Neuronal stem cell (in vitro differentiated cells): ENCODE results near the gene SLC7A10.

Source experiments
- DNase-seq: peaks from one replicate; pipeline ENCODE4 v3.0.0-alpha.2; 2013; ENCODE audit warnings: low spot score
- H2AFZ ChIP-seq: one replicate; pipeline ENCODE4 v1.6.1; 2013; ENCODE audit warnings: mild to moderate bottlenecking, low read length, inconsistent platforms
- H2AK5ac ChIP-seq: 2 replicates; pipeline ENCODE4 v1.6.1; 2013; ENCODE audit warnings: low read depth, mild to moderate bottlenecking, inconsistent platforms, low read length, moderate library complexity, mixed read lengths
- H2BK120ac ChIP-seq: 2 replicates; pipeline ENCODE4 v1.6.1; 2013; ENCODE audit warnings: low read depth, mild to moderate bottlenecking, inconsistent platforms, low read length, moderate library complexity, mixed read lengths
- H2BK12ac ChIP-seq: one replicate; pipeline ENCODE4 v1.6.1; 2013; ENCODE audit warnings: low read length, inconsistent platforms
- H2BK15ac ChIP-seq: 2 replicates; pipeline ENCODE4 v1.6.1; 2013; ENCODE audit warnings: mild to moderate bottlenecking, low read length, inconsistent platforms, mixed read lengths
- H2BK5ac ChIP-seq: one replicate; pipeline ENCODE4 v1.6.1; 2013; ENCODE audit warnings: inconsistent platforms, mild to moderate bottlenecking, low read length, moderate library complexity
- H3K14ac ChIP-seq: one replicate; pipeline ENCODE4 v1.6.1; 2013; ENCODE audit warnings: low read length, inconsistent platforms
- H3K18ac ChIP-seq: 2 replicates; pipeline ENCODE4 v1.6.1; 2013; ENCODE audit warnings: low read length, inconsistent platforms
- H3K23ac ChIP-seq: 2 replicates; pipeline ENCODE4 v1.6.1; 2013; ENCODE audit warnings: low read depth, mild to moderate bottlenecking, mixed read lengths, low read length, inconsistent platforms; ENCODE audit not compliant: poor library complexity
- H3K27ac ChIP-seq: replicated peaks from 3 replicates; pipeline ENCODE4 v1.5.1; 2013; ENCODE audit warnings: low read length, inconsistent platforms
- H3K27me3 ChIP-seq, 3 experiments: 2 replicates each; pipeline ENCODE4 v1.6.1; 2013; ENCODE audit warnings: low read length in 3 of 3, mild to moderate bottlenecking in 2 of 3, inconsistent platforms in 1 of 3, low read depth in 1 of 3, mixed read lengths in 1 of 3, moderate library complexity in 1 of 3; ENCODE audit not compliant: control insufficient read depth in 3 of 3, insufficient read depth in 3 of 3
- H3K36me3 ChIP-seq, 2 donors: replicated peaks in 1 of 2; 2 replicates each; pipeline ENCODE4 v1.6.1; 2013; ENCODE audit warnings: low read length in 2 of 2; ENCODE audit not compliant: control insufficient read depth in 2 of 2, insufficient read depth in 2 of 2
- H3K4ac ChIP-seq: 2 replicates; pipeline ENCODE4 v1.6.1; 2013; ENCODE audit warnings: inconsistent platforms, mild to moderate bottlenecking, low read length, moderate library complexity
- H3K4me1 ChIP-seq, 2 donors: 1 replicate in 1 of 2; 2 replicates in 1 of 2; pipeline ENCODE4 v1.6.1; 2013; ENCODE audit warnings: low read length in 2 of 2, low read depth in 1 of 2; ENCODE audit not compliant: control insufficient read depth in 2 of 2, insufficient read depth in 1 of 2
- H3K4me2 ChIP-seq: one replicate; pipeline ENCODE4 v1.6.1; 2013; ENCODE audit warnings: mild to moderate bottlenecking, low read length, inconsistent platforms; ENCODE audit not compliant: insufficient read depth, poor library complexity, severe bottlenecking
- H3K4me3 ChIP-seq, 2 donors: 2 replicates each; pipeline ENCODE4 v1.5.1; 2013; ENCODE audit warnings: low read length in 2 of 2, mild to moderate bottlenecking in 2 of 2, inconsistent platforms in 1 of 2, moderate library complexity in 1 of 2
- H3K79me1 ChIP-seq: one replicate; pipeline ENCODE4 v1.6.1; 2013; ENCODE audit warnings: low read depth, mild to moderate bottlenecking, inconsistent platforms, low read length, moderate library complexity
- H3K9ac ChIP-seq: one replicate; pipeline ENCODE4 v1.6.1; 2013; ENCODE audit warnings: mild to moderate bottlenecking, low read depth, low read length, inconsistent platforms; ENCODE audit not compliant: poor library complexity
- H3K9me3 ChIP-seq, 2 donors: replicated peaks in 1 of 2; 2 replicates each; pipeline versions ENCODE3 to v1.6.1; 2013; ENCODE audit warnings: low read length in 2 of 2, mild to moderate bottlenecking in 2 of 2, inconsistent platforms in 1 of 2, low read depth in 1 of 2, mixed read lengths in 1 of 2, moderate library complexity in 1 of 2; ENCODE audit not compliant: control insufficient read depth in 2 of 2, insufficient read depth in 1 of 2
- H4K8ac ChIP-seq: one replicate; pipeline ENCODE4 v1.6.1; 2013; ENCODE audit warnings: low read depth, mild to moderate bottlenecking, inconsistent platforms, low read length, moderate library complexity
- H4K91ac ChIP-seq: one replicate; pipeline ENCODE4 v1.6.1; 2013; ENCODE audit warnings: low read length, low read depth, mild to moderate bottlenecking, inconsistent platforms; ENCODE audit not compliant: poor library complexity
- WGBS, 2 donors: extraction: QIAGEN DNeasy Blood & Tissue Kit; methylation state at CpG; one replicate each; pipeline ENCODE4 v1.1.7; 2013; ENCODE audit warnings: missing lambda C conversion rate in 2 of 2, mixed read lengths in 1 of 2; ENCODE audit not compliant: insufficient read length in 2 of 2, insufficient replicate concordance in 1 of 2; ENCODE audit errors: extremely low coverage in 2 of 2; 5-methylcytosine and 5-hydroxymethylcytosine counted together

The SLC7A10 gene

GRCh38 chr19:33175886-33176669, 49.6 kb downstream of the SLC7A10 start:
- Histone ChIP-seq H4K91ac (no peak overlapping the region), H3K18ac (peak overlapping the region; percentile 61), H2BK120ac (no peak overlapping the region), H3K27me3 (peaks cover 0 to 2% (median 0%) of the 10 kb centered on the region in 3 experiments), H3K4me1 (peaks cover 11 to 14% of the 10 kb centered on the region in 2 donors), H2AK5ac (no peak overlapping the region), H2BK15ac (no peak overlapping the region), H4K8ac (no peak overlapping the region), H3K14ac (peak overlapping the region; percentile 58), H3K36me3 (no peaks in the 10 kb centered on the region), H2AFZ (peak overlapping the region; percentile 91), H3K23ac (no peak overlapping the region), H3K9me3 (peaks cover 0 to 8% of the 10 kb centered on the region in 2 donors), H2BK5ac (peak overlapping the region; percentile 31), H3K79me1 (no peaks in the 10 kb centered on the region), H3K9ac (peak overlapping the region; percentile 91), H2BK12ac (no peak overlapping the region), H3K4me2 (peak overlapping the region; percentile 72), H3K27ac (peak overlapping the region; percentile 52), H3K4ac (no peak overlapping the region), H3K4me3 (peak overlapping the region; percentile 59 to 91)
- no CpG with 5 or more reads among the region's 25 CpGs for WGBS, 2 donors
- no peak for DNase-seq

GRCh38 chr19:33175156-33175782, 50.4 kb downstream of the SLC7A10 start:
- H3K18ac ChIP-seq, result no peak overlapping the region
- H3K14ac ChIP-seq, result no peak overlapping the region
- no CpG with 5 or more reads among the region's 10 CpGs for WGBS, 2 donors
- H2AFZ ChIP-seq, result no peak overlapping the region
- no peak overlapping the region for H3K4me2 ChIP-seq
- no peak overlapping the region for H3K9ac ChIP-seq
- H2BK120ac ChIP-seq, result no peak overlapping the region
- DNase-seq, result no peak
- H3K4me3 ChIP-seq, result peak overlapping the region in 1 of 2 donors; percentile 59
- H4K8ac ChIP-seq, result no peak overlapping the region
- H3K79me1 ChIP-seq, result no peaks in the 10 kb centered on the region
- no peak overlapping the region for H2BK12ac ChIP-seq
- H3K4ac ChIP-seq, result no peak overlapping the region
- no peak overlapping the region for H2AK5ac ChIP-seq
- H2BK15ac ChIP-seq, result no peak overlapping the region
- H3K23ac ChIP-seq, result no peak overlapping the region
- H3K4me1 ChIP-seq, result peaks cover 11 to 14% of the 10 kb centered on the region in 2 donors
- no peaks in the 10 kb centered on the region for H3K27me3 ChIP-seq
- no peaks in the 10 kb centered on the region for H3K36me3 ChIP-seq
- H3K27ac ChIP-seq, result no peak overlapping the region
- H2BK5ac ChIP-seq, result no peak overlapping the region
- H3K9me3 ChIP-seq, result peaks cover 0 to 8% of the 10 kb centered on the region in 2 donors
- no peak overlapping the region for H4K91ac ChIP-seq

GRCh38 chr19:33174186-33174585, 51.5 kb downstream of the SLC7A10 start:
- no CpG with 5 or more reads among the region's 5 CpGs for WGBS, 2 donors
- Histone ChIP-seq H2BK12ac (no peak overlapping the region), H2BK120ac (no peak overlapping the region)

GRCh38 chr19:33171916-33172359, 53.7 kb downstream of the SLC7A10 start:
- Histone ChIP-seq H2AK5ac (no peak overlapping the region), H3K27ac (no peak overlapping the region), H3K9ac (no peak overlapping the region), H4K8ac (no peak overlapping the region), H2BK15ac (no peak overlapping the region), H3K9me3 (peaks cover 0 to 25% of the 10 kb centered on the region in 2 donors), H2AFZ (no peak overlapping the region), H3K4me2 (no peak overlapping the region), H4K91ac (no peak overlapping the region), H2BK120ac (no peak overlapping the region), H3K18ac (no peak overlapping the region), H3K4me1 (peaks cover 8 to 11% of the 10 kb centered on the region in 2 donors), H3K27me3 (no peaks in the 10 kb centered on the region), H3K4me3 (no peak overlapping the region), H3K36me3 (no peaks in the 10 kb centered on the region), H2BK12ac (no peak overlapping the region), H3K79me1 (no peaks in the 10 kb centered on the region), H3K4ac (no peak overlapping the region), H2BK5ac (no peak overlapping the region), H3K14ac (no peak overlapping the region), H3K23ac (no peak overlapping the region)
- WGBS, 2 donors, result no CpG with 5 or more reads among the region's 6 CpGs
- DNase-seq, result no peak

More at GRCh38 chr19:33174186-33174585, 51.5 kb downstream of the SLC7A10 start:
- H4K8ac ChIP-seq, result no peak overlapping the region
- no peak overlapping the region for H2AK5ac ChIP-seq
- H3K27me3 ChIP-seq, result no peaks in the 10 kb centered on the region
- H3K36me3 ChIP-seq, result no peaks in the 10 kb centered on the region
- no peak for DNase-seq
- no peak overlapping the region for H3K9ac ChIP-seq
- H2BK15ac ChIP-seq, result no peak overlapping the region
- peak overlapping the region; percentile 13 for H2BK5ac ChIP-seq
- H3K23ac ChIP-seq, result peak overlapping the region; percentile 71
- H4K91ac ChIP-seq, result no peak overlapping the region
- peaks cover 11 to 14% of the 10 kb centered on the region in 2 donors for H3K4me1 ChIP-seq
- peaks cover 0 to 12% of the 10 kb centered on the region in 2 donors for H3K9me3 ChIP-seq
- H3K18ac ChIP-seq, result no peak overlapping the region
- no peaks in the 10 kb centered on the region for H3K79me1 ChIP-seq
- no peak overlapping the region for H3K14ac ChIP-seq
- no peak overlapping the region for H3K4ac ChIP-seq
- no peak overlapping the region for H3K27ac ChIP-seq
- no peak overlapping the region for H3K4me2 ChIP-seq
- no peak overlapping the region for H2AFZ ChIP-seq
- no peak overlapping the region for H3K4me3 ChIP-seq
